Anterior cingulate cortex (tissue), 58 donors: ENCODE data around the gene CGN.

ENCODE experiments used
- DNase-seq, 58 donors: peaks; one replicate each; lab custom pipeline; 2025; lab: John Stamatoyannopoulos, UW

CGN gene

DNA sequence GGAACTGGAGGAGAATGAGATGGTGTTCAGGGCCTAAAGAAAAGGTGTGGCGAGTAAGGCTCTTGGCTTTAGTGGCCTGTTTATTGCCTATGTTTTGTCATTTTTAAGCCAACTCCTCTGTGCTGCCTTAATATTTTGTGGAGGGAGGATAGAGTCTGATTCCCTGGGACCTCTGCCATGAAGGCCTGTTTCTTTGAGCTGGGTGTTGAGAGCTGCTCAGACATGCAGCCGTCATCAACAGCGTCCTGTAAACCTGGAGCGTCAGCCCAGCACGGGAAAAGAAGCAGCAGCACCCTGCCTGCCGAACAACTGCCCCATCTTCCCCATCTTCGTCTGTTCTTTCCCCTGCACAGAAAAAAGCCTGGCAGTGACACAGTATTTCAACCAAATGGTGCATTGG is 73.6 kb downstream of the CGN start:
- no peak for DNase-seq

DNA sequence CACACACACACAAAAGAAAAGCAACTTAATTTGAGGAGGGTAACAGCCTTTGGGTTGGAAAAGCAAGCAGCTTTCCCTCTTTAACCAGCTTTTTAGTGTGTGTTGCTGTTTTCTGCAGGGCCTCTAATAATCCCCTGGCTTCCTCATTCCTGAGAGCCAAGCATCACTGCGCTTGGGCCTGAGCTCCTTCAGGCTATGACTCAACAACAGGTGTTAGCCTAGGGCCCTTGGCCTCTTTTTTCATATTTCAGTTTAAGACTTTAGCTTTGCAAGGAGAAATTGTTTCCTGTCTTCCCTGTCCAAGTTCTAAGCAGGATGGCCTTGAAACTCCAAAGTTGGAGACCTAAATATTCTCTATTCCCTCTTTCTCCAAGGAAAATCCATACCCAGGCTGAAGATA is 74.4 kb downstream of the CGN start:
- DNase-seq = no peak
